CD14-positive monocyte (primary cell): ENCODE measurements around the gene TSPAN18. TPM values are rescaled to one million over a fixed set of nuclear protein-coding genes. Genes with fewer than 3 reads are reported as not detected.

Experiments used
- DNase-seq, 3 donors: peaks; one replicate each; pipeline ENCODE4 v3.0.0-alpha.2; 2011 to 2022
- H2AFZ ChIP-seq: 2 replicates; pipeline ENCODE4 v1.6.0; 2012; ENCODE audit warnings: mild to moderate bottlenecking, low read depth, low read length, inconsistent platforms; ENCODE audit not compliant: insufficient read depth, poor library complexity, severe bottlenecking
- H3K27ac ChIP-seq, 2 donors: 1 replicate in 1 of 2; 2 replicates in 1 of 2; pipeline ENCODE4 v1.5.1; 2012 to 2013; ENCODE audit warnings: low read length in 2 of 2, control low read depth in 1 of 2, inconsistent platforms in 1 of 2, low read depth in 1 of 2, mild to moderate bottlenecking in 1 of 2
- H3K27me3 ChIP-seq, 2 donors: one replicate each; pipeline versions ENCODE4 v1.6.0 to v1.6.1; 2011 to 2013; ENCODE audit warnings: low read length in 2 of 2; ENCODE audit not compliant: control insufficient read depth in 2 of 2, insufficient read depth in 2 of 2
- H3K36me3 ChIP-seq, 2 donors: replicated peaks in 1 of 2; 1 replicate in 1 of 2; 2 replicates in 1 of 2; pipeline versions ENCODE4 v1.5.1 to v1.6.1; 2012 to 2013; ENCODE audit warnings: low read length in 2 of 2, control low read depth in 1 of 2, inconsistent platforms in 1 of 2, mild to moderate bottlenecking in 1 of 2; ENCODE audit not compliant: insufficient read depth in 2 of 2, control insufficient read depth in 1 of 2
- H3K4me1 ChIP-seq, 2 donors: 1 replicate in 1 of 2; 2 replicates in 1 of 2; pipeline versions ENCODE4 v1.5.1 to v1.6.1; 2012 to 2013; ENCODE audit warnings: low read length in 2 of 2, control low read depth in 1 of 2, inconsistent platforms in 1 of 2, mild to moderate bottlenecking in 1 of 2, moderate library complexity in 1 of 2; ENCODE audit not compliant: insufficient read depth in 2 of 2, control insufficient read depth in 1 of 2
- H3K4me2 ChIP-seq: replicated peaks from 2 replicates; pipeline ENCODE3; 2012; ENCODE audit warnings: low read length, moderate library complexity, mild to moderate bottlenecking; ENCODE audit not compliant: poor library complexity, severe bottlenecking; ENCODE audit errors: extremely low read depth
- H3K4me3 ChIP-seq, 3 experiments: fragments of 200-600 bp in 1 of 3; sonication (generic) in 1 of 3; replicated peaks in 1 of 3; 1 replicate in 2 of 3; 2 replicates in 1 of 3; pipeline ENCODE4 v1.5.1; 2011 to 2013; ENCODE audit warnings: low read length in 3 of 3, mild to moderate bottlenecking in 3 of 3, control low read depth in 2 of 3, low read depth in 2 of 3, inconsistent platforms in 1 of 3, moderate library complexity in 1 of 3
- H3K79me2 ChIP-seq: 2 replicates; pipeline ENCODE4 v1.6.0; 2012; ENCODE audit warnings: mild to moderate bottlenecking, control low read depth, inconsistent platforms, low read length, moderate library complexity; ENCODE audit not compliant: insufficient read depth
- H3K9ac ChIP-seq: 2 replicates; pipeline ENCODE4 v1.6.0; 2017; ENCODE audit warnings: low read length, mild to moderate bottlenecking; ENCODE audit not compliant: insufficient read depth, poor library complexity, severe bottlenecking
- H3K9me3 ChIP-seq, 2 donors: replicated peaks in 1 of 2; 1 replicate in 1 of 2; 2 replicates in 1 of 2; pipeline versions ENCODE4 v1.5.1 to v1.6.1; 2012 to 2013; ENCODE audit warnings: low read length in 2 of 2, control low read depth in 1 of 2; ENCODE audit not compliant: control insufficient read depth in 1 of 2, insufficient read depth in 1 of 2
- H4K20me1 ChIP-seq: 2 replicates; pipeline ENCODE4 v1.6.0; 2012; ENCODE audit warnings: mild to moderate bottlenecking, low read length, control low read depth, moderate library complexity; ENCODE audit not compliant: insufficient read depth
- H3K27ac Mint-ChIP-seq, 7 donors: one replicate each; pipeline ENCODE4 v1.8.0; 2020; ENCODE audit warnings: mild to moderate bottlenecking in 7 of 7, mixed read lengths in 7 of 7, moderate library complexity in 6 of 7, inconsistent platforms in 2 of 7
- H3K27me3 Mint-ChIP-seq, 3 donors: one replicate each; pipeline ENCODE4 v1.8.0; 2021 to 2022; ENCODE audit warnings: low read depth in 3 of 3, mild to moderate bottlenecking in 3 of 3, mixed read lengths in 3 of 3, moderate library complexity in 3 of 3, inconsistent platforms in 1 of 3
- H3K36me3 Mint-ChIP-seq, 2 donors: one replicate each; pipeline ENCODE4 v1.8.0; 2020; ENCODE audit warnings: mixed read lengths in 2 of 2, inconsistent platforms in 1 of 2, mild to moderate bottlenecking in 1 of 2
- H3K4me1 Mint-ChIP-seq: one replicate; pipeline ENCODE4 v1.8.0; 2020; ENCODE audit warnings: mild to moderate bottlenecking, mixed read lengths
- H3K4me3 Mint-ChIP-seq, 2 donors: one replicate each; pipeline ENCODE4 v1.8.0; 2020; ENCODE audit warnings: mild to moderate bottlenecking in 2 of 2, mixed read lengths in 2 of 2, moderate library complexity in 1 of 2
- H3K9me3 Mint-ChIP-seq, 7 donors: one replicate each; pipeline ENCODE4 v1.8.0; 2020 to 2022; ENCODE audit warnings: mixed read lengths in 7 of 7, mild to moderate bottlenecking in 6 of 7, moderate library complexity in 6 of 7, inconsistent platforms in 2 of 7
- WGBS: methylation state at CpG from one replicate; pipeline ENCODE4 v1.1.5; 2013; ENCODE audit warnings: missing lambda C conversion rate; ENCODE audit not compliant: insufficient coverage; 5-methylcytosine and 5-hydroxymethylcytosine counted together
- intact Hi-C, 2 donors: fragments of 100-400 bp; cut with micrococcal nuclease; formaldehyde crosslinking; loops; one replicate each; pipeline versions ENCODE4 v1.15.0 to v1.15.1; 2023
- polyA plus RNA-seq, 3 donors: library from polyadenylated mRNA; depleted of rRNA in 1 of 3; unstranded in 2 of 3; stranded (reverse) in 1 of 3; fragments of 300-500 nt in 2 of 3; fragments of >200 nt in 1 of 3; fragmentation: Illumina TruSeq in 2 of 3; gene quantifications; 1 replicate in 2 of 3; 2 replicates in 1 of 3; pipeline ENCODE4 v1.2.3, GENCODE V29; 2012 to 2021
- TF ChIP-seq, protein P1 (sequence below): fragments of 200-600 bp; IDR thresholded peaks from one replicate; pipeline ENCODE4 v1.8.0; 2022; ENCODE audit warnings: antibody characterized with exemption, mild to moderate bottlenecking

TSPAN18 gene
- polyA plus RNA-seq, 3 donors: not detected

DNA sequence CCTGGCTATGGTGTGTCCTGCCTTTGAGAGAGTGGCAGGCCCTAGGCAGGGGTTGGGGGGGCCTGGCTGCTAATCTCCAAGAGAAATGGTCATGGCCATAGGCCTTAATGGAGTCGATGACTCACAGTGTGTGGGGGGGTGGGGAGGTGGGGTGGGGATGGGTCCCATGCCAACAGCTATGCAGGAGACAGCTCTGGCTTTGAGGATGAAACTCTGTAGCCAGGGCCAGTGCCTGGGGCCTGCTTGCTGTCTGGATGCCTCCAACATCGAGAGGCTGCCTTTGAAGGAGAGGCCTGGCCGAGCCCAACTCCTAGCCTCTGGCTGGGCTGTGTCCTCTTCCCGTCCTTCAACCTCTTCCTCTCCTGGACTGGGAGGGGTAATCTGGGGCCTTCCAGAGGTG lies 23.9 kb upstream of the TSPAN18 start:
- H3K27me3 ChIP-seq: peaks cover 0 to 2% of the 10 kb centered on the region in 2 donors
- 100% methylated on average over 1 of the region's 4 CpGs for WGBS
- Mint-ChIP-seq H3K9me3 (peaks cover 0 to 15% (median 7%) of the 10 kb centered on the region in 7 donors), H3K4me1 (peaks cover 12% of the 10 kb centered on the region), H3K4me3 (no peak overlapping the region), H3K27me3 (peaks cover 5 to 12% (median 8%) of the 10 kb centered on the region in 3 donors), H3K27ac (no peak overlapping the region), H3K36me3 (peaks cover 1 to 2% of the 10 kb centered on the region in 2 donors)
- TF ChIP-seq, protein P1, sequence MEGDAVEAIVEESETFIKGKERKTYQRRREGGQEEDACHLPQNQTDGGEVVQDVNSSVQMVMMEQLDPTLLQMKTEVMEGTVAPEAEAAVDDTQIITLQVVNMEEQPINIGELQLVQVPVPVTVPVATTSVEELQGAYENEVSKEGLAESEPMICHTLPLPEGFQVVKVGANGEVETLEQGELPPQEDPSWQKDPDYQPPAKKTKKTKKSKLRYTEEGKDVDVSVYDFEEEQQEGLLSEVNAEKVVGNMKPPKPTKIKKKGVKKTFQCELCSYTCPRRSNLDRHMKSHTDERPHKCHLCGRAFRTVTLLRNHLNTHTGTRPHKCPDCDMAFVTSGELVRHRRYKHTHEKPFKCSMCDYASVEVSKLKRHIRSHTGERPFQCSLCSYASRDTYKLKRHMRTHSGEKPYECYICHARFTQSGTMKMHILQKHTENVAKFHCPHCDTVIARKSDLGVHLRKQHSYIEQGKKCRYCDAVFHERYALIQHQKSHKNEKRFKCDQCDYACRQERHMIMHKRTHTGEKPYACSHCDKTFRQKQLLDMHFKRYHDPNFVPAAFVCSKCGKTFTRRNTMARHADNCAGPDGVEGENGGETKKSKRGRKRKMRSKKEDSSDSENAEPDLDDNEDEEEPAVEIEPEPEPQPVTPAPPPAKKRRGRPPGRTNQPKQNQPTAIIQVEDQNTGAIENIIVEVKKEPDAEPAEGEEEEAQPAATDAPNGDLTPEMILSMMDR: no peak
- no peaks in the 10 kb centered on the region for H3K36me3 ChIP-seq
- no peak overlapping the region for H3K4me3 ChIP-seq
- H3K9me3 ChIP-seq: peaks cover 0 to 5% of the 10 kb centered on the region in 2 donors
- no peaks in the 10 kb centered on the region for H4K20me1 ChIP-seq
- no peak overlapping the region for H3K4me2 ChIP-seq
- no peak overlapping the region for H2AFZ ChIP-seq
- H3K27ac ChIP-seq: no peak overlapping the region
- no peak for DNase-seq
- no peak overlapping the region for H3K9ac ChIP-seq
- peaks cover 0 to 6% of the 10 kb centered on the region in 2 donors for H3K4me1 ChIP-seq
- no peaks in the 10 kb centered on the region for H3K79me2 ChIP-seq
- intact Hi-C loops: no loop called here

DNA sequence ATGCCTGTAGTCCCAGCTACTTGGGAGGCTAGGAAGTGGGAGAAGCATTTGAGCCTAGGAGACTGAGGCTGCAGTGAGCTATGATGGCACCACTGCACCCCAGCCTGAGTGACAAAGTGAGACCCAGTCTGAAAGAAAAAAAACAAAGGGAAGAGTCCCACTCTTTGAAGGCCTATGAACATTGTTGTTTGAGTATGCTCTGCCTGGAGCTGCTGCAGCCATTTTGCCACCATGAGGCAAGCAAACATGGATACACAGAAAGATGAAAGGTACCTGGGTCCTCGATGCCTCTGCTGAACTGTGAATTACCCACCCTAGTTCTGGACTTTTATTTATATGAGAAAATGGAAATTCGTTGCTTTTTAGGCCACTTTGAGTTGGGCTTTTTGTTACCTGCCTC lies 19.7 kb upstream of the TSPAN18 start:
- no peak overlapping the region for H3K9ac ChIP-seq
- H3K4me2 ChIP-seq: no peak overlapping the region
- H3K27ac ChIP-seq: no peak overlapping the region
- H3K27me3 Mint-ChIP-seq: peaks cover 4 to 7% (median 6%) of the 10 kb centered on the region in 3 donors
- TF ChIP-seq, protein P1: no peak
- H3K9me3 ChIP-seq: peaks cover 0 to 5% of the 10 kb centered on the region in 2 donors
- WGBS: 90% methylated on average over 2 of the region's 2 CpGs
- H3K79me2 ChIP-seq: no peaks in the 10 kb centered on the region
- H3K4me3 Mint-ChIP-seq: no peak overlapping the region
- H3K36me3 Mint-ChIP-seq: peaks cover 1 to 2% of the 10 kb centered on the region in 2 donors
- H3K4me1 ChIP-seq: peaks cover 0 to 17% of the 10 kb centered on the region in 2 donors
- H3K27ac Mint-ChIP-seq: no peak overlapping the region
- H3K4me1 Mint-ChIP-seq: peaks cover 31% of the 10 kb centered on the region
- no peak overlapping the region for H3K4me3 ChIP-seq
- no peaks in the 10 kb centered on the region for H4K20me1 ChIP-seq
- intact Hi-C loops: no loop called here
- no peak for DNase-seq
- peaks cover 3 to 22% (median 13%) of the 10 kb centered on the region in 7 donors for H3K9me3 Mint-ChIP-seq
- H2AFZ ChIP-seq: no peak overlapping the region
- no peaks in the 10 kb centered on the region for H3K27me3 ChIP-seq
- H3K36me3 ChIP-seq: no peaks in the 10 kb centered on the region
